ENCODE measurements around the gene SFT2D2.

The SFT2D2 gene

DNA sequence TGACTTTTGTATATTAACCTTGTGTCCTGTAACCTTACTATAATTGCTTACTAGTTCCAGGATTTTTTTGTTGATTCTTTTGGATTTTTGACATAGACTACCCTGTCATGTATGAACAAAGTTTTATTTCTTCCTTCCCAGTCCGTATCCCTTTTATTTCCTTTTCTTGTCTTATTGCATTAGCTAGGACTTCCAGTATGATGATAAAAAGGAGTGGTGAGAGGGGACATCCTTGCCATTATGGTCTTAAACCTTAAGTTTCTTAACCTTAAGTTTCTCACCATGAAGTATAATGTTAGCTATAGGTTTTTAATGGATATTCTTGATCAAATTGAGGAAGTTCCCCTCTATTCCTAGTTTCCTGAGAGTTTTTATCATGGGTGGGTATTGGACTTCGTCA, 30.4 kb downstream of the SFT2D2 start:
- Histone ChIP-seq H3K27me3 (ENCODE audit: insufficient read depth, insufficient read length) (no peaks in the 10 kb centered on the region), H3K9me3 (ENCODE audit: insufficient read depth, low read length) (peaks cover 37% of the 10 kb centered on the region), H3K9ac (ENCODE audit: insufficient read length, low read depth) (no peak overlapping the region), H3K4me3 (ENCODE audit: insufficient read length, low read depth) (no peak overlapping the region), H3K36me3 (ENCODE audit: insufficient read depth, insufficient read length, low read length) (peaks cover 8% of the 10 kb centered on the region), H3K4me1 (ENCODE audit: insufficient read depth, insufficient read length) (no peaks in the 10 kb centered on the region)
- no peak for DNase-seq (ENCODE audit: low read depth, low spot score)
- no peak for TF ChIP-seq SUZ12 (IDR thresholded peaks at IDR 0.05; ENCODE audit: extremely low read depth, insufficient read depth, insufficient read length)
- TF ChIP-seq ZNF274 (IDR thresholded peaks at IDR 0.05; ENCODE audit: low read depth, low read length): no peak
- TF ChIP-seq YY1 (IDR thresholded peaks at IDR 0.05; ENCODE audit: insufficient read depth, insufficient read length): no peak

DNA sequence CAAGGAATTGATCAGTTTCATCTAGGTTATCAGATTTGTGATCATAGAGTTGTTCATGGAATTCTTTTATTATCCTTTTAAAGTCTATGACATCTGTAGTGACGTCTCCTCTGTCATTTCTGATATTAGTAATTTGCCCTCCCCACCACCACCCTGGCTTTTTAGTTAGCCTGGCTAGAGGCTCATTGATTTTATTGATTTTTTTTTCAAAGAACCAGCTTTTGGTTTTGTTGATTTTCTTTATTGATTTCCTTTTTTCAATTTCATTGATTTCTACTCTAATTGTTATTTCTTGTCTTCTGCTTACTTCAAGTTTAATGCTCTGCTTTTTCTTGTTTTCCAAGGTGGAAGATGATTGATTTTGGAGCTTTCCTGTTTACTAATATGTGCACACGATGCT, 31.6 kb downstream of the SFT2D2 start:
- Histone ChIP-seq H3K36me3 (ENCODE audit: insufficient read depth, insufficient read length, low read length) (no peaks in the 10 kb centered on the region), H3K9me3 (ENCODE audit: insufficient read depth, low read length) (peaks cover 37% of the 10 kb centered on the region), H3K4me1 (ENCODE audit: insufficient read depth, insufficient read length) (no peaks in the 10 kb centered on the region), H3K27me3 (ENCODE audit: insufficient read depth, insufficient read length) (no peaks in the 10 kb centered on the region), H3K4me3 (ENCODE audit: insufficient read length, low read depth) (no peak overlapping the region), H3K9ac (ENCODE audit: insufficient read length, low read depth) (no peak overlapping the region)
- no peak for TF ChIP-seq YY1 (IDR thresholded peaks at IDR 0.05; ENCODE audit: insufficient read depth, insufficient read length)
- no peak for TF ChIP-seq SUZ12 (IDR thresholded peaks at IDR 0.05; ENCODE audit: extremely low read depth, insufficient read depth, insufficient read length)
- no peak for TF ChIP-seq ZNF274 (IDR thresholded peaks at IDR 0.05; ENCODE audit: low read depth, low read length)
- no peak for DNase-seq (ENCODE audit: low read depth, low spot score)

DNA sequence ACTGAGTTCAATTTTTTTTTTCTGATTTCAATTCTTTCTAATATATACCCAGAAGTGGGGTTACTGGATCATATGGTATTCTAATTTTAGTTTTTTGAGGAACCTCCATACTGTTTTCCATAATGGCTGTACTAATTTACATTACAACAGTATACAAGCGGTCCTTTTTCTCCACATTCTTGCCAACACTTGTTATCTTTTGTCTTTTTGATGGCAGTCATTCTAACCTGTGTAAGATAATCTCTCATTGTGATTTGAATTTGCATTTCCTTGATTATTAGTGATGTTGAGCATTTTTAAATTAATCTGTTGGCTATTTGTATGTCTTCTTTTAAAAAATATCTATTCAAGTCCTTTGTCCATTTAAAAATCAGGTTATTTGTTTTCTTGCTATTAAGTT, 33.8 kb downstream of the SFT2D2 start:
- peaks cover 42% of the 10 kb centered on the region for H3K9me3 ChIP-seq (ENCODE audit: insufficient read depth, low read length)
- peak; percentile 8 for DNase-seq (ENCODE audit: low read depth, low spot score)
- TF ChIP-seq ZNF274 (IDR thresholded peaks at IDR 0.05; ENCODE audit: low read depth, low read length) (no peak), YY1 (IDR thresholded peaks at IDR 0.05; ENCODE audit: insufficient read depth, insufficient read length) (no peak), SUZ12 (IDR thresholded peaks at IDR 0.05; ENCODE audit: extremely low read depth, insufficient read depth, insufficient read length) (no peak)
- peaks cover 2% of the 10 kb centered on the region for H3K36me3 ChIP-seq (ENCODE audit: insufficient read depth, insufficient read length, low read length)
- no peaks in the 10 kb centered on the region for H3K27me3 ChIP-seq (ENCODE audit: insufficient read depth, insufficient read length)
- H3K4me1 ChIP-seq (ENCODE audit: insufficient read depth, insufficient read length): no peaks in the 10 kb centered on the region
- H3K4me3 ChIP-seq (ENCODE audit: insufficient read length, low read depth): no peak overlapping the region
- no peak overlapping the region for H3K9ac ChIP-seq (ENCODE audit: insufficient read length, low read depth)

DNA sequence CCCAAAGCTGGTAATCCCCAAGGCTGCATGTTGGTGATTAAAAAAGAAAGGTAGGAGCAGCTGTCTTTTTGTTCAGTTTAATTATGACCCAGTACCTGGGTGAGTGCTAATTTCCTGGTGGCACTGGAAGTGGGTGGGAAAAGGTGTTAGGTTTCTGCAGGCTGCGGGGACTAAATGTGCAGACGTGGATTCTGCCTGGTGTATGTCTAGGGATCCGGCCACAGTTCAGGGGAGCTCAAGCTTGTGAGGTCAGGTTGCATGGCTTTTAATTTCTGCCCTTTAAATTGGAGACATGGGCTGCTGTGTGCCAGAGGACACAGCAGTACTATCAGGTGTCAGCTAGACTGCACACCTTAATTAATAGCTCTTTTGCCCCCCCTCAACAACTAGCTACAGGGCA, 34.6 kb downstream of the SFT2D2 start:
- TF ChIP-seq YY1 (IDR thresholded peaks at IDR 0.05; ENCODE audit: insufficient read depth, insufficient read length) (no peak), SUZ12 (IDR thresholded peaks at IDR 0.05; ENCODE audit: extremely low read depth, insufficient read depth, insufficient read length) (no peak)
- no peak overlapping the region for H3K9ac ChIP-seq (ENCODE audit: insufficient read length, low read depth)
- DNase-seq (ENCODE audit: low read depth, low spot score): no peak
- no peaks in the 10 kb centered on the region for H3K4me1 ChIP-seq (ENCODE audit: insufficient read depth, insufficient read length)
- no peaks in the 10 kb centered on the region for H3K27me3 ChIP-seq (ENCODE audit: insufficient read depth, insufficient read length)
- H3K9me3 ChIP-seq (ENCODE audit: insufficient read depth, low read length): peaks cover 36% of the 10 kb centered on the region
- peaks cover 2% of the 10 kb centered on the region for H3K36me3 ChIP-seq (ENCODE audit: insufficient read depth, insufficient read length, low read length)
- no peak overlapping the region for H3K4me3 ChIP-seq (ENCODE audit: insufficient read length, low read depth)

DNA sequence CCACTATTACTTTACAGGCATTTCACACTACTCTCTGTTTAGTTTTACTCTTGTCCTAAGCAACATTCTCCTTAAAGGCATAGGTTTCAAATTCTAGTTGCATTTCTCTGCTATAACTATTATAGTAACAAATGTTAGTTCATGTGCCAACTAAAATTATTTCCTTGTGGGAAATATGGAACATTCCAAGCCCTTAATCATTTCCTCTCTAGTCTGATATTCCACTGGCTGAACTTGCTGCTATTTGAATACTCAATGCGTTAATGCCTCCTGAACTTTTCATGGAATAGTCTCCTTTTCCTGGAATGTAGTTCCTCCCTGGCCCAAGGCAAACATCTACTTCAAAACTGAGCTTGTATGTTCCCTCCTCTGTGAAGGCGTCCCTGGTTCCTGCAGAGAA, 35.6 kb downstream of the SFT2D2 start:
- Histone ChIP-seq H3K4me3 (ENCODE audit: insufficient read length, low read depth) (no peak overlapping the region), H3K9ac (ENCODE audit: insufficient read length, low read depth) (no peak overlapping the region), H3K9me3 (ENCODE audit: insufficient read depth, low read length) (peaks cover 26% of the 10 kb centered on the region), H3K36me3 (ENCODE audit: insufficient read depth, insufficient read length, low read length) (peaks cover 2% of the 10 kb centered on the region), H3K27me3 (ENCODE audit: insufficient read depth, insufficient read length) (no peaks in the 10 kb centered on the region), H3K4me1 (ENCODE audit: insufficient read depth, insufficient read length) (no peaks in the 10 kb centered on the region)
- DNase-seq (ENCODE audit: low read depth, low spot score): no peak
- TF ChIP-seq ZNF274 (IDR thresholded peaks at IDR 0.05; ENCODE audit: low read depth, low read length): no peak
- TF ChIP-seq YY1 (IDR thresholded peaks at IDR 0.05; ENCODE audit: insufficient read depth, insufficient read length): no peak
- no peak for TF ChIP-seq SUZ12 (IDR thresholded peaks at IDR 0.05; ENCODE audit: extremely low read depth, insufficient read depth, insufficient read length)

DNA sequence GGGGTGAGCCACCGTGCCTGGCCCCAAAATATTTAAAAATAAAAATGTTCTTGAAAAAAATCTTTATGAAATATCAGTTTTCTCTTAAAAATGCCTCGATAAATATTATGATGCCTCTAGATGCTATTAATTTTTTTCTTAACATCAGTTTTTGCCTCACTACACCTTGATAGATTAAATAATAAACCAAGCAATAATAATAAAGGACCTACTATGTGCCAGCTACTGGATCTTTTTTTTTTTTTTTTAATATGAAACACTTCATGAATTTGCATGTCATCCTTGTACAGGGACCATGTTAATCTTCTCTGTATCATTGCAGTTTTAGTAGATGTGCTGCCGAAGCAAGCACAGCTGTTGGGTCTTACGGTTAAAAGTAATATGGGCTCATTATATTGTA, 37.3 kb downstream of the SFT2D2 start:
- H3K9me3 ChIP-seq (ENCODE audit: insufficient read depth, low read length): peaks cover 12% of the 10 kb centered on the region
- DNase-seq (ENCODE audit: low read depth, low spot score): no peak

DNA sequence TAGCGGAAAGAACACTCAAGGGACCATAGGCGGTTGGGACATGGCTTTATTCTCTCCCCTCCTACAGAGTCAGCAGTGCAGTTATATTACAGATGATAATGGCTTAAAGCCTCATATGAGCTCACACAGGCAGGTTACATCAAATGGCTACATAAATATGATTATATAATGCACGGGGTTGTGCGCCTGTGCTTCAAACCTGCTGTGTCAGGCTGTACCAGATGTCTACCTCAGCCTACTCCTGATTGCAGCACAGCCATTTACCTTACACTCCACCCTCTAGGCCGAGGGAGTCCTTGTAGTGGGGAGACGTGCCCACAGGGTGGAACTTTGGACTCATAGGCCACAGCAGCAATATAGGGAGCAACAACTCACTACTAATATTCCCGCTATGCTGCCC, 38.5 kb downstream of the SFT2D2 start:
- DNase-seq (ENCODE audit: low read depth, low spot score): no peak
- no peak overlapping the region for H3K9ac ChIP-seq (ENCODE audit: insufficient read length, low read depth)
- H3K27me3 ChIP-seq (ENCODE audit: insufficient read depth, insufficient read length): no peaks in the 10 kb centered on the region
- TF ChIP-seq YY1 (IDR thresholded peaks at IDR 0.05; ENCODE audit: insufficient read depth, insufficient read length) (no peak), ZNF274 (IDR thresholded peaks at IDR 0.05; ENCODE audit: low read depth, low read length) (no peak), SUZ12 (IDR thresholded peaks at IDR 0.05; ENCODE audit: extremely low read depth, insufficient read depth, insufficient read length) (no peak)
- peaks cover 2% of the 10 kb centered on the region for H3K36me3 ChIP-seq (ENCODE audit: insufficient read depth, insufficient read length, low read length)
- H3K9me3 ChIP-seq (ENCODE audit: insufficient read depth, low read length): peaks cover 9% of the 10 kb centered on the region
- no peaks in the 10 kb centered on the region for H3K4me1 ChIP-seq (ENCODE audit: insufficient read depth, insufficient read length)
- H3K4me3 ChIP-seq (ENCODE audit: insufficient read length, low read depth): no peak overlapping the region

More for the DNA sequence above, 37.3 kb downstream of the SFT2D2 start:
- Histone ChIP-seq H3K9ac (ENCODE audit: insufficient read length, low read depth) (no peak overlapping the region), H3K27me3 (ENCODE audit: insufficient read depth, insufficient read length) (no peaks in the 10 kb centered on the region), H3K4me1 (ENCODE audit: insufficient read depth, insufficient read length) (no peaks in the 10 kb centered on the region), H3K36me3 (ENCODE audit: insufficient read depth, insufficient read length, low read length) (peaks cover 2% of the 10 kb centered on the region), H3K4me3 (ENCODE audit: insufficient read length, low read depth) (no peak overlapping the region)
- no peak for TF ChIP-seq SUZ12 (IDR thresholded peaks at IDR 0.05; ENCODE audit: extremely low read depth, insufficient read depth, insufficient read length)
- TF ChIP-seq ZNF274 (IDR thresholded peaks at IDR 0.05; ENCODE audit: low read depth, low read length): no peak
- no peak for TF ChIP-seq YY1 (IDR thresholded peaks at IDR 0.05; ENCODE audit: insufficient read depth, insufficient read length)

DNA sequence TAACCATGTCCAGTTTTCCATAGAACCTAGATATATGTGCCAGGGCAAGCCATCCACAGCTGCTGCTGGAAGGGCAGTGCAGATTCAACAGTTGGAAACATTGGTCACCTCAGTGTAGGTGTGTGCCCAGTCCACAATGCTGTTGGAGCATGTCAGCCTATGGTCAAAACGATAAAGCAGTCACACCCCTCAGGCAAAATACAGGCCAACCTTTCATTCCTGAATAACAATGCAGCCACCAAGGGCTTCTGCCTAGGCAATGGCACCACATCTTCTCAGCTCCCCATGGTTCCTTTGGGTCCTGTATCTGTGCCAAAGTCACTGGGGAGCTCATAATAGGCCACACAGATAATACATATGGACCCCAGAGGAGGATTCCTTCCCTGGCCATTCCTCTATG, 39.8 kb downstream of the SFT2D2 start:
- Histone ChIP-seq H3K36me3 (ENCODE audit: insufficient read depth, insufficient read length, low read length) (peaks cover 2% of the 10 kb centered on the region), H3K27me3 (ENCODE audit: insufficient read depth, insufficient read length) (no peaks in the 10 kb centered on the region), H3K9ac (ENCODE audit: insufficient read length, low read depth) (no peak overlapping the region), H3K4me1 (ENCODE audit: insufficient read depth, insufficient read length) (no peaks in the 10 kb centered on the region), H3K4me3 (ENCODE audit: insufficient read length, low read depth) (no peak overlapping the region), H3K9me3 (ENCODE audit: insufficient read depth, low read length) (peaks cover 6% of the 10 kb centered on the region; the same call in 1 of the 2 replicates)
- no peak for DNase-seq (ENCODE audit: low read depth, low spot score)
- TF ChIP-seq SUZ12 (IDR thresholded peaks at IDR 0.05; ENCODE audit: extremely low read depth, insufficient read depth, insufficient read length): no peak
- no peak for TF ChIP-seq ZNF274 (IDR thresholded peaks at IDR 0.05; ENCODE audit: low read depth, low read length)
- TF ChIP-seq YY1 (IDR thresholded peaks at IDR 0.05; ENCODE audit: insufficient read depth, insufficient read length): no peak
